ENCODE results near the gene ACOX3.

Gene ACOX3

GRCh38 chr4:8319731-8320385 is 120.7 kb downstream of the ACOX3 start:
- no peak for DNase-seq (ENCODE audit: low read depth)

- no peak for DNase-seq (ENCODE audit: low read depth)
Observed at GRCh38 chr4:8319061-8319460, 121.5 kb downstream of the ACOX3 start.

- DNase-seq (ENCODE audit: low read depth) = no peak
Observed at GRCh38 chr4:8318509-8318908, 122.0 kb downstream of the ACOX3 start.

- DNase-seq (ENCODE audit: low read depth) = no peak
Observed at GRCh38 chr4:8317474-8317873, 123.0 kb downstream of the ACOX3 start.

- no peak for DNase-seq (ENCODE audit: low read depth)
Observed at GRCh38 chr4:8316911-8317351, 123.6 kb downstream of the ACOX3 start.
